CD4-positive, alpha-beta T cell treated with Interferon alpha-2 for 1 hour (primary cell): ENCODE measurements around the gene KLHDC9.
"Not testable (repeated sequence)": the region's sequence is repeated elsewhere in the genome, so short reads cannot be mapped to it uniquely, and the experiment has no call there.

ENCODE experiments used
- DNase-seq, 2 donors: peaks; one replicate each; pipeline ENCODE4 v3.0.0-alpha.2; 2020 to 2022

KLHDC9 gene, protein sequence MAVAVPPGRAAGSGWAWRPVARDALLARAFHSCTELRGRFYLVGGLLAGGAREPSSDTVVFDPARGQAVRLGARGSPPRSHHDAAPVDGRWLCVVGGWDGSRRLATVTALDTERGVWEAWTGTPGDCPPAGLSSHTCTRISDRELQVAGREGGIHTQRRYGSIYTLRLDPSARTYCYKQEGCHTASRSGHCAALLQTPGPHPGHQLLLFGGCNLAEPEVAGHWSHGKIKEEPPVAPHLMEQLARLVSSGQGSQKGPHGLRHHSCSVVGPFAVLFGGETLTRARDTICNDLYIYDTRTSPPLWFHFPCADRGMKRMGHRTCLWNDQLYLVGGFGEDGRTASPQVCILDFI

DNA sequence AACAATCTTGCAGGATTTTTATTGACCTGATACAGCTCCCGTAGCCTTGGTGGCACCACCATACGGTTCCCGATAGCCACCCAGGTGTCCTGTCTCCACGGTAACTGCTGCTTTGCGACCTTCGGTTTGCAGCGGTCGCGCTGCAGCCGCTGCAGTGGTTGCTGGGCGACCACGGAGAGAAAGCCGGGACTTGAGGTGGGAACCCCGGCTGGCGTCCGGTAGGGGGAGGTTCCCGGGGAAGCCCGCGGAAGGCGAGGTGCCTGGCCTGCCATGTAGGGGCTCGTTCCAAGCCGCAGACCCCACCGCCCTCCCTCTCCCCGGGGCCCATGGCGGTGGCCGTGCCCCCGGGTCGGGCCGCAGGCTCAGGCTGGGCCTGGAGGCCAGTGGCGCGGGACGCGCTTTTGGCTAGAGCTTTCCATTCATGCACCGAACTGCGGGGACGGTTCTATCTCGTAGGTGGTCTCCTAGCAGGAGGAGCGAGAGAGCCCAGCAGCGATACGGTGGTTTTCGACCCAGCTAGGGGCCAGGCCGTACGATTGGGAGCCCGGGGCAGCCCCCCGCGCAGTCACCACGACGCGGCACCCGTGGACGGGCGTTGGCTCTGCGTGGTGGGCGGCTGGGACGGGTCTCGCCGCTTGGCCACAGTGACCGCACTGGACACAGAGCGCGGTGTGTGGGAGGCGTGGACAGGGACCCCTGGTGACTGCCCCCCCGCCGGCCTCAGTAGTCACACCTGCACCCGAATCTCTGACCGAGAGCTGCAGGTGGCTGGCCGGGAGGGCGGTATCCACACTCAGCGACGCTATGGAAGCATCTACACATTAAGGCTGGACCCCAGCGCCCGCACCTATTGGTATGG is at the start of gene KLHDC9:
TSS of gene KLHDC9 (plus strand) at position 152 of the 859 bp plus-strand sequence. CDS start at position 327, 175 bp downstream.
- DNase-seq, result peak; percentile 73 to 89

DNA sequence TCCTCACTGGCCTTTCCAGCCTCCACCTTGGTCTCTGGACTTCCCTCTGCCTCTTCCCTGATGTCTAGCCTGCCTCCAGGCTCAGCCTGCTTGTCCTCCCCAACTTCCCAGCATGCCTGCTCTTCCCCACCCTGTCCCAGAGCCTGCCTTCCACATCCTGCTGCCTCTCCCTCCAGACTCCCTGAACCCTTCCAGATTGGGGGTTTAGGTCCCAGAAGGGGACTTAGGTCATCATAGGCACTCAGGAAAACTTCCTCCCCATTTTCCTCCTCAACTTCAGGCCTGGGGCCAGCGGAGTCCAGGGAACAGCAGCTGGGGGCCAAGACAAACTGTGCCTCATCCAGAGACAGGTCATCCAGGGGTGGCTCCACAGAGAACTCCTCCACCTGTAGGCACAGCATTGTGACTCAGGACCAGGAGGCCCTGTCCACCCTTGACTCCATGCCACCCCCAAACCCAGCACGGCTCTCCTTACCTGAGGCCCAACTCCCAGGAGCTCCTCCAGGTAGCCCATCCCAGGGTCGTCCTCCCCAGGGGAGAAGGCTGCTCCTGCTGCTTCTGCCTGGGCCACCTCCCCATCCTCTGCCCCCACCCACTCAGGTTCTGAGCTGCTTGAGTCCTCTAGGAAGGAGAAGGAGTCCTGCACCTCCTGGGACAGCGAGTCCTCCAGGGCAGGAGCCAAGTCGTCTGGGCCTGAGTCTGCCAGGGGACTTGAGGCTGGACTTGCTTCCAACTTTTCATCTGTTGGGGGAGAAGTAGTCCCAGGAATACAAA is 49.0 kb upstream of the KLHDC9 start:
- DNase-seq, result no peak

DNA sequence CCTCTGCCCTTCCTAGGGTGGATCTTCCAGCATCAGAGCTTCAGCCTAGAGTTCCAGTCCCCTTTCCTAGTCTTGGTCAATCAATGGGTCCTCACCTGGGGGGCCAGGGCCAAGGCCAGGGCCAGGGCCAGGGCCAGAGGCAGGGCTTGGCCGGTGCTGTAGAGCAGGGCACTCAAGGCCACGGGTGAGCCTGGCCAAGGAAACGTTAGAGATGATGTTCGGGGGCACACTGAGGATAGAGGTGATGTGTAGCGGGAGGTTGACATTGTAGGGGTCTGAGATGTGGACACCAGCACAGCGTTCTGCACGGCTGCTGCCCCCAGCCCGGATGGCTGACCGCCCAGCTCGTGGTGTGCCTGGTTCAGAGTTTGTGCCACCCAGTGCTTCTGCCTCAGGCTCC is 46.9 kb upstream of the KLHDC9 start:
- DNase-seq, result no peak

DNA sequence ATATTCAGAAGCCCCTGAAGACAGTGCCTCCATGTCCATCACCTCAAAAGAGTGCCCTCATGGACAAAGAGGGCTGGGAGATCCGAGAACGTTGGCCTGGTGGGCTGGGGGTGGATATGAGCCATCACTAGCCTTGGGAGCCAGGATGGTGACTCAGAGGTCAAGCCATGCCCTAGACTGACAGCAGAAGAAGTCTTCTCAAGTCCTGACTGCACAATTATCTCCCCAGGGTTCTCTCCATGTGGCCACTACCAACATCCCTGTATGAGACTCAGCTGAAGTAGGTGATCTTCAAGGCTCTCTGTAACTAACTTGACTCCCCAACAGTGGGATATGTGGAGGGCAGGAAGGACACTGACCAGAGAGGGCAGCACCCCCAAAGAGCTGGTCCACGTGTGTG is 45.3 kb upstream of the KLHDC9 start:
- no peak for DNase-seq

DNA sequence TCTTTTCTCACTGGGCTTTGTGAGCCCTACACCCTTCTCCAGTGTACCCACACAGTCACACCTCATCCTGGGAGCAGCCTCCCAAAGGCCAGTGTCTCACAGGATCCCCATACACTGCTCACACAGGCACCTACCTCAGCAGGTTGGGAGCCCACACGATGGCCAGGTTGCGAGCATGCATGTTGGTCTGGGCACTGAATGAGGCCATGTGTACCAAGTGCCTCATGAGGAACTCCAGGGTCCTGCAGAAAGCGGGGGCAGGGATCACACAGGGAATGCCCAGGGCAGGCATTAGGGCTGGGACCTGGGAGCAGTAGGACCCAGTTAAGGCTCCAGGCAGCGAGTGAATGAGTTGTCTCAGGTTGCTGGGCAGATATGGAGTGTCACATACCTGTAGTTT is 43.9 kb upstream of the KLHDC9 start:
- no peak for DNase-seq

DNA sequence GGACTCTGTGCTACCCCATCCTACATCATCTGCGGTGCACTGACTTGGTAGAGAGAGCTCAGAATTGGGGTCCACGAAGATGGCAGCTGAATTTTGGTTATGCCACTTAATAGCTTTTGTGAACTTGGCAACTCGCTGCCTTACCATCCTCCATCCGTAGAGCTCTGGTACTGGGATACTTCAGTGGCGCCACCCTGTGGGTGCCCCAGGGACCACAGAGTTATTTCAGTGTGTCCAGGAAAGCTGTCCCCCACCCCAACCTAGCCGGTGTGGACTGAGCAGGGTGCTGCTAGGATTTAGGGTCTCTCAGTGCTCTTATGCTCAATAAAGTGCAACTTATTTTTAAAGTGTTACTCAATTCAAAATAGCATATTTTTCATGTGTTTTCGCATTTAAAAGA is 43.4 kb upstream of the KLHDC9 start:
- DNase-seq, result no peak

DNA sequence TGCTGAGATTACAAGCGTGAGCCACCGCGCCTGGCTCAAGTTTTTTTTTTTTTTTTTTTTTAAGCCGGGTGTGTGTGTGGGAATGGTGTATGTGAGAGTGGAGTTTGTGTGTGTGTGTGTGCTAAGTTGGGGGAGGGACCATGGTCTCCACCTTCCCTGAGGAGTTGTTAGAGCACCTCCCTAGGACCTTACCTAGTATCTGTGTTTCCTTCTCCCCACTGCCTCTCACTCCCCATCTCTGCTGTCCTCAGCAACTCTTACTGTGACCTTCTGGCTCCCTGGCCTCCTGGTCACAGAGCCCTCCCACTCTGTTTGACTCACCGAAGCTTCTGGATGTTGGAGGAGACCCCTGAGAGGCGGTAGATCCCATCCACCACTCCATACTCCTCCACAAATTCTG is 38.9 kb upstream of the KLHDC9 start:
- DNase-seq, result no peak

DNA sequence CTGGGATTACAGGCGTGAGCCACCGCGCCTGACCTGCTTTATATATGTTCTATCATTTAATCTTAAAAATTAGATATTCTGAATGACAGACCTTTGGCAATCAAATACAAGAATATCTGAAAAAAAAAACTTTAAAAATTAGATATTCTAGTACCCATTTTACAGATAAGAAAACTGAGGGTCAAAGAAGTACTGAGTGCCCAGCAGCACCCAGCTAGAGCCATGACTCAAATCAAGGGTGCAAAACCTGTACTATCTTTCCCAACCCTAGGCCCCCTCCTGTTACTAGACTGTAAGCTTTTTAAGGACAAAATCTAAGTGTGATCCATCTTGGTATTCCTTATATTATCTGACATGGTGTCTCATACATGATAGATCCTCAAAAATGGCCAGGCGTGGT is 36.7 kb upstream of the KLHDC9 start:
- no peak for DNase-seq

DNA sequence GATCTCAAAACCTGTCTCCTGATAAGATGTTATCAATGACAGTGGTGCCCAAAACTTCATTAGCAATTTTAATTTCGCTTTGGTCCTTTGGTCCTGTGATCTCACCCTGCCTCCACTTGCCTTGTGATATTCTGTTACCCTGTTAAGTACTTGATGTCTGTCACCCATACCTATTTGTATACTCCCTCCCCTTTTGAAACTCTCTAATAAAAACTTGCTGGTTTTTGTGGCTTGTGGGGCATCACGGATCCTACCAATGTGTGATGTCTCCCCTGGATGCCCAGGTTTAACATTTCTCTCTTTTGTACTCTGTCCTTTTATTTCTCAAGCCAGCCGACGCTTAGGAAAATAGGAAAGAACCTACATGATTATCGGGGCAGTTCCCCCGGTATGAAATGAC is 34.2 kb upstream of the KLHDC9 start:
- peak in 1 of 2 donors; percentile 32 for DNase-seq

DNA sequence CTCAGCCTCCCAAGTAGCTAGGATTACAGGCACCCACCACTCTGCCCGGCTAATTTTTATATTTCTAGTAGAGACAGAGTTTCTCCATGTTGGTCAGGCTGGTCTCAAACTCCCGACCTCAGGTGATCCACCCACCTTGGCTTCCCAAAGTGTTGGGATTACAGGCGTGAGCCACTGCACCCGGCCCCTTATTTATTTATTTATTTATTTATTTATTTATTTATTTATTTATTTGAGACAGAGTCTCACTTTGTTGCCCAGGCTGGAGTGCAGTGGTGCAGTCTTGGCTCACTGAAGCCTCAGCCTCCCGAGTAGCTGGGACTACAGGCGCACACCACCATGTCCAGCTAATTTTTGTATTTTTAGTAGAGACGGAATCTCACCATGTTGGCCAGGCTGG is 32.5 kb upstream of the KLHDC9 start:
- not testable (repeated sequence) for DNase-seq

DNA sequence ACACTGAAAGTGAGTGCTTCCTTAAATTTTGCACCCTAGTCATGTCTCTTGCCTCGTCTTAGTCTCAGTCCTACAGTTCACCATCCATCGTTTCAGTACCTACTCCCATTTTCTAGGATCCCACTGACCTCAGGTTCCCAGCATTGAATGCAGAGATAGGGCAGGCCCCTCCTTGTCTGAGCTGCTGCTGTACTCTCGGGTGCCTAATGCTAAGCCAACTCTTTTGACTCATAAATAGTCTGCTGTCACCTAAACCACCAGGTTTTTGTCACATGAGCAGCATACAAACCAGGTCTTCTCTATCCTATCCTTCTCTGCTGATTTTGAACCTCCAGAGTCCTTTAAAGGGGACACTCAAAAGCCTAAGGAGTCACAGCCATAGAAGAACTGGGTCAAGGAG is 31.5 kb upstream of the KLHDC9 start:
- peak in 1 of 2 donors; percentile 23 for DNase-seq

DNA sequence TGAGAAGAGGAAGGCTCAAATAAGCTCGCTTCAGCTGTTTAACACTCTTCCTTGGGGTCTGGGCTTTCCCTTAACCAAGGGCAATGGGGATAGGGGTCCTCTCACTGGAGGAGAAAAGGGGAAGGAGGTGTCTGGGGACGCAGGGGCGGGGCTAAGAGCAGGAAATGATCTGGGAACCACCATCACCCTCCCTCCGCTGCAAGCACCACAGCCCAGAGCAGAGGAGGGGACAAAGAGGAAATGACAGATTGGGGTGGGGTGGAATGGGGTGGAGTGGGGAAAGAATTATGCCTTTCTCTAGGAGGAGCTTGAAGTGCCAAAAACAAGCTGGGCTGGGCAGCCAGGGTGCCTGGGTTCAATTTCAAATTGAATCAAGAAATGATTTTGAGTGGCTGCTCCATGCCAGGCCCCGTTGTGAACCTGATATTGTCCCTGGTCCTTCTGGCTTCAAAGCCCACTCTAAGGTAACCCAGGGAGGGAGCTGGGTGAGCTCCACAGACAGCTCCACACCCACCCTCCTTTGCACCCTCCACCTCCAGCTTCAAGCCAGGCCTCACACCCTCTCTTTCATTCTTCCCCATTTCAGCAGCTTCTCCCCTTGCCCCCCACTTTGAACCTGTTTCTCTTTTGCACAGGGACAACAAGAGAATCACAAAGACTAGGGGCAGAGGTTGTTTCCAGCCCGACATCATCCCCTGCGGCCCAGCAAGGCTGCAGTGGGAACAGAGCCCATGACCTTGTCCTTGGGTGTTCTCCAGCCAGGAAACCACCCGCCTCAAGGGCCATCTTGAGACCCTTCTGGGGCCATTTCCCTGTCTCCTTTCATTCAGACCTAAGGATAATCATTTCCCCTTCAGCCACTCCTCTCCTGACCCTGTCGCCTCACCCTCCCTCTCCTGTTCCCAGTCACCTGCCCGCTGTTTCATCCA is 29.6 kb upstream of the KLHDC9 start:
- peak; percentile 92 to 93 for DNase-seq

DNA sequence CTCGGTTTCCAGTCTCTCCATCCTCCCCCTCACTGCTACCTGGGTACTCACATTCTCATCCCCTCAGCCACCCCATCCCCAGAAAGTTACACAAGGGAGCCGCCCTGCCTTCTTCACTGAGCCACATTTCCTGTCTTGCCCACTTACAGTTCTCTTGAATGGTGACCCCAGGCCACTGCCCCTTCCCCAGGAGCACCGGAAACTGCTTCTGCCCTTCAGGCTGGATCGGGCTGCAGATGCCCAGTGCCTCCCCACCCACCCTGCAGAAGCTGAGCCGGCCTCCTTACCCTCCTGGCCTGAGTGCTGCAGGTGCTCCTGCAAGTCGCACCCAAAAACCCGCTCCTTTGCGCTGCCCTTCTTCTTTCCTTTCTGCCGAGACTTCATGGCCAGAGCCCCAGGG is 28.9 kb upstream of the KLHDC9 start:
- DNase-seq, result peak in 1 of 2 donors; percentile 30

DNA sequence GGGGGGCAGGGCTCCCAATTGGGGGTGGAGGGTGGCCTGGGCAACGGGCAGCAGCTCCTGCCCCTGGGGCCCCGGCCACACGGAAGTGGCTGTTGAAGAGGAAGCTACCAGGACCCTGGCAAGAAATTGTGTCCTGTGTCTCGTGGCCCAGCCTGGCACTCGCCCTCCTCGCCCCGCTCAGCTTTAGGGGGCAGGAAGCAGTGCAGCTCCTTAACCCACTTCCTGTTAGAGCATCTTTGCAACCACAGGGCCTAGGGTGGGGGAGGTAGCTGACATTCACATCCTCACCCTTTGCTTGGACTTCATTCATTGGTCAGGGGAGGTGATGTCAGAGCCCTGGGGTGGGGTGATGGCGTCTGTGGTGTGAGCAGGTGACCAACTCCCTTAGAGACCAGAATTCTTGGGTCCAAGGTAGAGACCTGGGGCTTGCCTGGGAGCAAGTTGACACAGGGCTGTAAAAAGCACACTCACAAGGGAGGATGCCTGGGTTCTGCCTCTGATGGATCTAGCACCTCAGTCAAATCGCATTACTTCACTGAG is 28.4 kb upstream of the KLHDC9 start, which contains the start of gene ARHGAP30:
TSS of gene ARHGAP30 (minus strand) at position 161 of the 540 bp plus-strand sequence. CDS start 267 bp downstream, outside the sequence.
- DNase-seq, result peak; percentile 93 to 94

DNA sequence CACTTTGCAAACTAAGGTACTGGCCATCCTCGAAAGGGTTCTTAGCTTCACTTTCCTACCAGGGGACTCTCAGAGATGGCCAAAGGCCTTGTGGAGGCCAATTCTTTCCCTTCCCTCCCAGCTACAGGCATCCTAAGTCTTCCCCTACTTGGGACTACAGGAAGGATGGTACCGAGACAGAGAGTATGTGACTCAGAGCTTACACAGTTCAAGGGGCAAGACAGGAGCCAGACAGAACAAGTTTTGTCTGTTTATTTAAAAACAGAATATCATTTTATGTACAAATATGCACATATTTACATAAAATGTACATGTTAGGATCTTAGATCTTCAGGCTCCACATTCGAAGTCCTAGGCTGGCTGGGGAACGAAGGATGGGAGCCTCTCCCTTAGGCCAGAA is 27.4 kb upstream of the KLHDC9 start:
- DNase-seq, result no peak

DNA sequence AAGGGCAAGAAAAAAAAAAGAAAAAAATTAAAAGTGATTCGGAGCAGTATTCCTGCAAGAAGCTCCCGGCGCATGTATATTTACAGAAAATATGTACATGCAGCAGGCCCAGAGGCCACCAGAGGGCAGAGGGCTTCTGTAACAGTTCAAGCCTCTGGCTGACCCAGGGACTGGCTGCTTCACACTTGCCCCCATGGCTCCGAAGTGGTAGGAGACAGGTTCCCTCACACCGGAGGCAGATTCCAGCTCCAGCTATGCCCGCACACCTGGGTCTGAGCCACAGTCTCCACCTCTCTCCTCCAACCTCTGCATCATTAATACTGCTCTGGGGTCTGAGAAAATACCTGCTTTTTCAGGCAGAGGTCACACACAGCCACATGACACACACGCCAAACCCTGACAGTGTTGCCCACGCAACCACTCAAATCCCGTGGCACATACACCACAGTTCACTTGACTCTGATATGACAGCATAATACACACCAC is 26.2 kb upstream of the KLHDC9 start:
- DNase-seq, result peak; percentile 63 to 65

DNA sequence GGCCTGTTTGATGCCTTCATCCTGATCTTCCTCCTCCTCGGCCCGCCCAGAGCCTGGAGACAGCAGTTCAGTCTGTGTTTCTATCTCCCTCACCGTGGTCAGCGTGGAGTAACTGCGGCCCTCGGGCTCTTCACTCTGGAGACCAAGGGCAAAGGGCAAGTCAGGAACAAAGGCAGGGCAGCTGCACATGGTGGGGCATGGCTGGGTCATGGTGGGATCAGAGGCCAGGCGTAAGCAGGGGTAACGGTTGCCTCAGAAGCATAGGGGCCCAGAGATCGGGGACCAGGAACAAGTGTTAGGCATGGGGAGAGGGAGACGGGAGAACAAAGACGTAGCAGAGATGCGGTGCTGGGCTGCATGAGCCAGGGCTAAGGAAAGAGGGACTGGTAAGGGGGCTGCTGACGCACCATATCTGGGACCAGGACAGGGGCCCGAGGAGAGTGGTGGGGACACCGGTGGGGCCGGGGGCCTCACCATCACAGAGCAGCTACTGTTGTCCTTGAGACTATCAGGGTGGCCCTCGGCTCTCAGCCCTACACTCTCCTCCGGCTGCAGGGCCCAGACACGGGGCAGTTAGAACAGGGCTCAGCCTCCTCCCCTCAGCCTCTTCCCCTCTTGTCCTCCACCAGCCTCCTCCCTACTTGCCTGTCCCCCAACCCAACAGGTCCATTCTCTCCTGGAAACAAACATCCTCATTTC is 25.3 kb upstream of the KLHDC9 start:
- DNase-seq, result no peak

DNA sequence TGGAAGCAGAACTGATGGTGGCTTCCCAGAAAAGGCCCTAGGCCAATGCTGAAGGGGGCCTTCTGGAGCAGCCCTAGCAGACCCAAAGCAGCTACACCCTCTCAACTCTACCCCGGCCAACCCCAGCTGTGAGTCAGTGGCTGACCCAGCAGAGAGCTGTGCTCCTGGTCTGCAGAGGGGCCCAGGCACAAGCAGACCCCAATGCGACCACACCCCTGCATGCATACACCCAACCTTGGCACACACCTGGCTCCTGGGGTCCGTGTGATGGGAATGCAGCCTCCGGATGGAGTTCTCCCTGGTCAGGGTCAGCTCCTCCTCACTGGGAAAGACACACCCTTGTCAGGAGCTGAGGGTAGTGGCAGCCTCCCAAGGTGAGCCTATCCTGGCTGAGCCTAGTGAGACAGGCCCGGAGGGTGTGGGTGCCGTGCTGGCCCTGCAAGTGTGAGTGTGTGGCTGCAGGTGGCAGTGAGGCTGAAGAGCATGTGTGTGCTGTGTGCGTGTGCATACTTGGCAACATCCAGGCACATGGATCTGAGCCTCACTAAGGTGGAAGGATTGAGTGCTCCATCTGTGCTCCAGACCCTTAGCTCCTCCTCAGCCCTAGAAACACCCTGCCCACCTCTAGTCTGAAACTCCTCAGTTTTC is 24.6 kb upstream of the KLHDC9 start:
- DNase-seq, result no peak

DNA sequence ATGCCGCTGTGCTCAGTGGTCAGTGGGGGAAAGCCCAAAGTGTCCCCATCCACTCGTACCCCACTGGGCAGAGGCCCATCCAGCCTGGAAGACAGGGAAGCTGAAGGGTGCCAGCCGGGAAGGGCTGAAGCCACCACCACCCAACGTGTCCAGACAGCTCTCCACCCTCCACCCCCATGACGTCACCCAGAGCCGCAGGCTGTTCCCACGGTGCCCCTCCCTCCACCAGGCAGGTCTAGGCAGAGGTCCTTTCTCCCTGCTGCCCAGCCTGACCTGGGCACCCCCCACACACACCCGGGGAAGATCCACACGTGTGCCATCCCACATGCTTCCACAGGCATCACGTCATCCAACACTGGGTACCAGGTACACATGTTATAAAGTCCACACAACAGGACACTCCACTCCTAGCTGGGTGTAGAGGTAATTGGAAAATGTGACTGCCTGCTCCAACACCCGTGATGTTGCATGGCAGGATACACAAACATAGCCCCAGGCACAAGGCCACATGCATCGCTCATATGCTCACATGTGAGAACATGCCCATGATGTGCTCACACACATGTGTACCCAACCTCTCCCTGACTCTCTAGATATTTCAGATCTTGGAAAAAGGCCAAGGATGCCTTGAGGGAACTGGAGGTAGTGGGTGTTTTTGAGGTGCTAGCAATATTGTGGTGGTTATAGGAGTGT is 23.3 kb upstream of the KLHDC9 start:
- no peak for DNase-seq

DNA sequence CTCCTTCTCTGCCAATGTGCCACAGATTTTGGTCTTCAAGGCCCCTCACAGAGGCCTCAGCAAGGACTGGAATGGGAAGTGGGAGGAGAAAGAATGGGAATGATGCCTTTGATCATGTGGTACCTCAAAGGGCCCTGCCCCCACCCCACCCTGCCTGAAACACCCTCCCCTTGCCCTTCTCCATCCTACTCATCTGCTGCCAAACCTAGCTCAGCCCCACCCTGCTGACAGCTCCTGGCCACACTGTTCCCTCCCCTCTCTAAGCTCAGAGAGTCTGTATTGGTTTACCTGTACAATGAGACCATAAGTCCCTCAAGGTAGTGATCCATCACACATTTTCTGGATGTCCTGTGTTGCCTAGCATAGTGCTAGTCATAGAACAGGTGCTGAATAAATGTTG is 21.8 kb upstream of the KLHDC9 start:
- no peak for DNase-seq
